ENCODE data around the gene GIMAP2.
"Not testable (repeated sequence)": the region's sequence is repeated elsewhere in the genome, so short reads cannot be mapped to it uniquely, and the experiment has no call there.

The GIMAP2 gene

DNA sequence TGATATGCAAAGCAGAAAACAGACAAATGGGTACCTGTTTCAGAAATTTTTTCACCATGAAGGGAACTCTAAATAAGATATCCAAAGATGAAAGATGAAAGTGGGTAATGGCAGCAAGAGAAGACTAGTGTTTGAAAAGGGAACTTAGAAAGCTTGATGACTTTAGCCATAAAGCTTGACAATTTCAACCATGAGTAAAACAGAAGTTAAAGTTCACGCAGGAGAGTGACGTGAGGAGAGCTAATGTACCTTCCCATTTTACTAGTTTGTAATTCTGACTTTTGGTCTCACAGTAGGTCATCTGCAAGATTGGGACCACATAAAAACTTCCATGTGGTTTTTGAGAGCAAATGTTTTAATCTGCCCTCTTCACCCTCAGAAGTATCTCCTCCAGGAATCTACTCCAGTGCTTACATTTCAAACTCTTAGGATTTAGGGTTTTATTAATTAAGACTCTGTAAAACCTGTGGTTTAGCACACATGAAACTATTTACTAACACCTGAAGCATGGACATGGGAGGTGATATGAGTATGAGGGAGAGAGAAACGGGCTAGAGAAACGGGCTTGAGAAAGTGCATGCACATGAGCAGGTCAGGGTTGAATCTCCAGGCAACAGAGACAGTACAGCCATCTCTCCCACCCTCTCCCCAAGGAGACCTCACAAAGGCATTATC, 24.4 kb upstream of the GIMAP2 start:
- TF ChIP-seq SNAI2 (CRISPR knock-in tag; IDR thresholded peaks at IDR 0.05) (no peak), ZNF8 (CRISPR knock-in tag; IDR thresholded peaks at IDR 0.05) (no peak), ZNF565 (CRISPR knock-in tag; conservative IDR thresholded peaks at IDR 0.05; ENCODE audit: low read depth) (no peak), TOX (CRISPR knock-in tag; IDR thresholded peaks at IDR 0.05; ENCODE audit: borderline replicate concordance) (no peak), CSDC2 (CRISPR knock-in tag; IDR thresholded peaks at IDR 0.05) (no peak), PPARA (CRISPR knock-in tag; IDR thresholded peaks at IDR 0.05; ENCODE audit: borderline replicate concordance) (no peak), ISL1 (CRISPR knock-in tag; IDR thresholded peaks at IDR 0.05) (no peak), ZFP30 (CRISPR knock-in tag; IDR thresholded peaks at IDR 0.05) (no peak), TCF4 (CRISPR knock-in tag; IDR thresholded peaks at IDR 0.05; ENCODE audit: borderline replicate concordance) (no peak), ZNF70 (CRISPR knock-in tag; IDR thresholded peaks at IDR 0.05) (no peak), ZFP3 (CRISPR knock-in tag; IDR thresholded peaks at IDR 0.05) (no peak), OSR1 (CRISPR knock-in tag; IDR thresholded peaks at IDR 0.05) (no peak), ARNTL (CRISPR knock-in tag; IDR thresholded peaks at IDR 0.05; ENCODE audit: borderline replicate concordance, low read depth) (no peak), GLIS3 (CRISPR knock-in tag; IDR thresholded peaks at IDR 0.05) (no peak)
- TF ChIP-seq, protein P1, sequence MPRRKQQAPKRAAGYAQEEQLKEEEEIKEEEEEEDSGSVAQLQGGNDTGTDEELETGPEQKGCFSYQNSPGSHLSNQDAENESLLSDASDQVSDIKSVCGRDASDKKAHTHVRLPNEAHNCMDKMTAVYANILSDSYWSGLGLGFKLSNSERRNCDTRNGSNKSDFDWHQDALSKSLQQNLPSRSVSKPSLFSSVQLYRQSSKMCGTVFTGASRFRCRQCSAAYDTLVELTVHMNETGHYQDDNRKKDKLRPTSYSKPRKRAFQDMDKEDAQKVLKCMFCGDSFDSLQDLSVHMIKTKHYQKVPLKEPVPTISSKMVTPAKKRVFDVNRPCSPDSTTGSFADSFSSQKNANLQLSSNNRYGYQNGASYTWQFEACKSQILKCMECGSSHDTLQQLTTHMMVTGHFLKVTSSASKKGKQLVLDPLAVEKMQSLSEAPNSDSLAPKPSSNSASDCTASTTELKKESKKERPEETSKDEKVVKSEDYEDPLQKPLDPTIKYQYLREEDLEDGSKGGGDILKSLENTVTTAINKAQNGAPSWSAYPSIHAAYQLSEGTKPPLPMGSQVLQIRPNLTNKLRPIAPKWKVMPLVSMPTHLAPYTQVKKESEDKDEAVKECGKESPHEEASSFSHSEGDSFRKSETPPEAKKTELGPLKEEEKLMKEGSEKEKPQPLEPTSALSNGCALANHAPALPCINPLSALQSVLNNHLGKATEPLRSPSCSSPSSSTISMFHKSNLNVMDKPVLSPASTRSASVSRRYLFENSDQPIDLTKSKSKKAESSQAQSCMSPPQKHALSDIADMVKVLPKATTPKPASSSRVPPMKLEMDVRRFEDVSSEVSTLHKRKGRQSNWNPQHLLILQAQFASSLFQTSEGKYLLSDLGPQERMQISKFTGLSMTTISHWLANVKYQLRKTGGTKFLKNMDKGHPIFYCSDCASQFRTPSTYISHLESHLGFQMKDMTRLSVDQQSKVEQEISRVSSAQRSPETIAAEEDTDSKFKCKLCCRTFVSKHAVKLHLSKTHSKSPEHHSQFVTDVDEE (CRISPR knock-in tag; IDR thresholded peaks at IDR 0.05): no peak
- TF ChIP-seq, protein P2, sequence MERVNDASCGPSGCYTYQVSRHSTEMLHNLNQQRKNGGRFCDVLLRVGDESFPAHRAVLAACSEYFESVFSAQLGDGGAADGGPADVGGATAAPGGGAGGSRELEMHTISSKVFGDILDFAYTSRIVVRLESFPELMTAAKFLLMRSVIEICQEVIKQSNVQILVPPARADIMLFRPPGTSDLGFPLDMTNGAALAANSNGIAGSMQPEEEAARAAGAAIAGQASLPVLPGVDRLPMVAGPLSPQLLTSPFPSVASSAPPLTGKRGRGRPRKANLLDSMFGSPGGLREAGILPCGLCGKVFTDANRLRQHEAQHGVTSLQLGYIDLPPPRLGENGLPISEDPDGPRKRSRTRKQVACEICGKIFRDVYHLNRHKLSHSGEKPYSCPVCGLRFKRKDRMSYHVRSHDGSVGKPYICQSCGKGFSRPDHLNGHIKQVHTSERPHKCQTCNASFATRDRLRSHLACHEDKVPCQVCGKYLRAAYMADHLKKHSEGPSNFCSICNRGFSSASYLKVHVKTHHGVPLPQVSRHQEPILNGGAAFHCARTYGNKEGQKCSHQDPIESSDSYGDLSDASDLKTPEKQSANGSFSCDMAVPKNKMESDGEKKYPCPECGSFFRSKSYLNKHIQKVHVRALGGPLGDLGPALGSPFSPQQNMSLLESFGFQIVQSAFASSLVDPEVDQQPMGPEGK (CRISPR knock-in tag; IDR thresholded peaks at IDR 0.05; ENCODE audit: borderline replicate concordance): no peak
- no peak for ATAC-seq

DNA sequence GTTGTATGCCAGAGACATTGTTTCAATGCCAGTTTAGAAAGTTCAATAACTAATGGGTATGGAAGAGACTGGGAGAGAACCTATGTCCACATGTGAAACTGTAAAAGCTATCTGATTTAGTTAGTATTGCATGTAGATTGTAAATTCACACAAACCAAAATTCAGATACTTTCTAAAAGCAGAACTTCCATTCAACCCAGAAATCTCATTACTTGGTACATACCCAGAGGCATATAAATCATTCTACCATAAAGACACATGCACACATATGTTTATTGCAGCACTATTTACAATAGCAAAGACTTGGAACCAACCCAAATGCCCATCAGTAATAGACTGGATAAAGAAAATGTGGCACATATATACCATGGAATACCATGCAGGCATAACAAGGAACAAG, 22.7 kb upstream of the GIMAP2 start:
- not testable (repeated sequence) for ATAC-seq

DNA sequence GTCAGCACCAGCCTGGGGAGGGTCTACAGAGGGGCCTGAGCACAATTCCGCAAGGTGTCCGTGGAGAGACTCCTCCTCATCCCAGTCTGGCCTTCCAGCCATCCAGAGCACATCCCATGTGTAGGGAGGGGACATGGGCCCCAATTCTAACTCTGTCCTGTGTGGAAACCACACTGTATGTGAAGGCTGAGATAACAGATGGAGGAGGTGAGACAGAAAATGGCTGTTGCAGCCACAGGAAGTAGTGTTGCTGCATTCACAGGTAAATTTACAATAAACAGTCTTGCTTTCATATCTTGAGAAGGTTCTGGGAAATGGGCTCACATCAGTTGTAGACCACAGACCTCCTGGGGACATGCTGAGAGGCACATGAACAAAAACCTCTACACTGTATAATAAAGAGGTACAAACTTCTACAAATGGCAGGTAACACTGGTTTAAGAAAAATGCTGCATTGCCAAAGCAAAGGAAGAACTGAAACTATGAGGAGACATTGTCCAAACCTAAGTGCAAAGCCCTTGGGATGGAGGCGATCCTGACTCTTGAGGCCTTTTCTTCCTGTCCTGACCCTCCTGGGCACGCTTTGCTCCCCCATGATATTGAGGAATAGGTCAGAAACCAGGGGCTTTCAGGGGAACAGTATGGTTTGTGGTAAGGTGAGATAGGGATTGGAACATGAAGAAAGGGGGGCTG, 21.6 kb upstream of the GIMAP2 start:
- no peak for ATAC-seq
- no peak for TF ChIP-seq OSR1 (CRISPR knock-in tag; IDR thresholded peaks at IDR 0.05)
- no peak for TF ChIP-seq ZFP30 (CRISPR knock-in tag; IDR thresholded peaks at IDR 0.05)
- TF ChIP-seq GLIS3 (CRISPR knock-in tag; IDR thresholded peaks at IDR 0.05): no peak
- TF ChIP-seq, protein P3, sequence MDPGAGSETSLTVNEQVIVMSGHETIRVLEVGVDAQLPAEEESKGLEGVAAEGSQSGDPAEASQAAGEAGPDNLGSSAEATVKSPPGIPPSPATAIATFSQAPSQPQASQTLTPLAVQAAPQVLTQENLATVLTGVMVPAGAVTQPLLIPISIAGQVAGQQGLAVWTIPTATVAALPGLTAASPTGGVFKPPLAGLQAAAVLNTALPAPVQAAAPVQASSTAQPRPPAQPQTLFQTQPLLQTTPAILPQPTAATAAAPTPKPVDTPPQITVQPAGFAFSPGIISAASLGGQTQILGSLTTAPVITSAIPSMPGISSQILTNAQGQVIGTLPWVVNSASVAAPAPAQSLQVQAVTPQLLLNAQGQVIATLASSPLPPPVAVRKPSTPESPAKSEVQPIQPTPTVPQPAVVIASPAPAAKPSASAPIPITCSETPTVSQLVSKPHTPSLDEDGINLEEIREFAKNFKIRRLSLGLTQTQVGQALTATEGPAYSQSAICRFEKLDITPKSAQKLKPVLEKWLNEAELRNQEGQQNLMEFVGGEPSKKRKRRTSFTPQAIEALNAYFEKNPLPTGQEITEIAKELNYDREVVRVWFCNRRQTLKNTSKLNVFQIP (CRISPR knock-in tag; IDR thresholded peaks at IDR 0.05; ENCODE audit: borderline replicate concordance, low read depth): no peak
- no peak for TF ChIP-seq PPARA (CRISPR knock-in tag; IDR thresholded peaks at IDR 0.05; ENCODE audit: borderline replicate concordance)
- TF ChIP-seq CSDC2 (CRISPR knock-in tag; IDR thresholded peaks at IDR 0.05): no peak
- TF ChIP-seq TCF4 (CRISPR knock-in tag; IDR thresholded peaks at IDR 0.05; ENCODE audit: borderline replicate concordance): no peak
- no peak for TF ChIP-seq SNAI2 (CRISPR knock-in tag; IDR thresholded peaks at IDR 0.05)
- no peak for TF ChIP-seq ARNTL (CRISPR knock-in tag; IDR thresholded peaks at IDR 0.05; ENCODE audit: borderline replicate concordance, low read depth)
- TF ChIP-seq ISL1 (CRISPR knock-in tag; IDR thresholded peaks at IDR 0.05): no peak
- TF ChIP-seq ZNF70 (CRISPR knock-in tag; IDR thresholded peaks at IDR 0.05): no peak
- TF ChIP-seq ZC3H10 (CRISPR knock-in tag; IDR thresholded peaks at IDR 0.05): no peak

DNA sequence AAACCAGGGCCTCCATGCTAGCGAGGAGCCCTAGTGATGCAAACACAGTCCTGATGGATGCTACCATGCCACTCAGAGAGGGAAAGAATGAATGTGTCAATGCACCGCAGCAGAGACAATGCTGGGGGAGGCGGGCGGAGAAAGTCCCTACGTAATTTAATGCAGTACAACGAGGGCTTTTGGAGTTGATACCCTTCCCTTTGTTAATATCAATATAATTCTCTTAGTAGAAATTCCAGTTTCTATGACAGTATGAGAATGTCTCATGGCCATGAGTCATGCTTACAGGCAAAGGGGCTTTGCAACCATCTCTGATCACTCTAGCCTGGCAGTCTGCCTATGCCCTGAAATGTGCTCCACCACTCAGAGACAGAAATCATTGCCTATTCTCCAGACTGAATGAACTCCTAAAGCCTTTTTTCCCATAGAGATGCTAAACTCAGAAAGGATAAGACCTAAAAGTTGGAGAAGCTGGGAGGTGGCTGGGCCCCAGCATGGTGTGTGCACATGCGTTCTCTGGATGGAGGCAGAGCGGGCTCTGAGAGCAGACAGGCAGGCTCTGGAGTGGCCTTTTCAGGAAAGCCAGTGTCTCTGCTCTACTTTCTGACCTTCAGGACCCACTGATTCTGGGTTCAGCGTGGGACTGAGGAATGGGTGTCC, 20.3 kb upstream of the GIMAP2 start:
- ATAC-seq: no peak
- no peak for TF ChIP-seq ZFP30 (CRISPR knock-in tag; IDR thresholded peaks at IDR 0.05)
- TF ChIP-seq ZFP3 (CRISPR knock-in tag; IDR thresholded peaks at IDR 0.05): no peak
